HEK293 (cell line): Measurements from ENCODE around the gene IL12RB1.

Source experiments
- GLIS2 ChIP-seq: fragments of 450-650 bp; formaldehyde crosslinking; IDR thresholded peaks from 2 replicates; pipeline ENCODE4 v1.5.1; 2016; ENCODE audit warnings: missing biosample characterization, missing genetic modification characterization
- IKZF3 ChIP-seq: fragments of 450-650 bp; IDR thresholded peaks from 2 replicates; pipeline ENCODE4 v1.5.0; 2018; ENCODE audit warnings: missing biosample characterization, mild to moderate bottlenecking, missing genetic modification characterization, moderate library complexity
- MEIS1 ChIP-seq: sonication (generic); formaldehyde crosslinking; IDR thresholded peaks from 2 replicates; pipeline ENCODE4 v1.8.1; 2022; ENCODE audit warnings: missing genetic modification reagents, mild to moderate bottlenecking, borderline replicate concordance
- RBAK ChIP-seq: fragments of 450-650 bp; formaldehyde crosslinking; IDR thresholded peaks from 2 replicates; pipeline ENCODE4 v1.5.1; 2016; ENCODE audit warnings: missing biosample characterization, missing genetic modification characterization
- SETDB1 ChIP-seq: IDR thresholded peaks from one replicate; pipeline ENCODE4 v1.6.1; 2017; ENCODE audit warnings: mild to moderate bottlenecking, low read length, moderate library complexity, mixed read lengths; ENCODE audit not compliant: insufficient read length
- YY2 ChIP-seq: fragments of 450-650 bp; formaldehyde crosslinking; IDR thresholded peaks from 2 replicates; pipeline ENCODE4 v1.5.1; 2016; ENCODE audit warnings: missing biosample characterization, missing genetic modification characterization
- ZBTB21 ChIP-seq: fragments of 450-650 bp; formaldehyde crosslinking; IDR thresholded peaks from 2 replicates; pipeline ENCODE4 v1.5.1; 2017; ENCODE audit warnings: missing biosample characterization, missing genetic modification characterization
- ZFHX2 ChIP-seq: fragments of 450-650 bp; formaldehyde crosslinking; conservative IDR thresholded peaks from 2 replicates; pipeline ENCODE4 v1.5.1; 2016; ENCODE audit warnings: missing biosample characterization, missing genetic modification characterization
- ZNF10 ChIP-seq: fragments of 450-650 bp; formaldehyde crosslinking; IDR thresholded peaks from 2 replicates; pipeline ENCODE4 v1.5.1; 2017; ENCODE audit warnings: missing biosample characterization, missing genetic modification characterization
- ZNF16 ChIP-seq: fragments of 450-650 bp; formaldehyde crosslinking; IDR thresholded peaks from 2 replicates; pipeline ENCODE4 v1.5.1; 2016; ENCODE audit warnings: low read depth, missing biosample characterization, missing genetic modification characterization
- ZNF221 ChIP-seq: fragments of 450-650 bp; formaldehyde crosslinking; IDR thresholded peaks from 2 replicates; pipeline ENCODE4 v1.5.1; 2017; ENCODE audit warnings: missing biosample characterization, missing genetic modification characterization, borderline replicate concordance
- ZNF394 ChIP-seq: fragments of 450-650 bp; formaldehyde crosslinking; IDR thresholded peaks from 2 replicates; pipeline ENCODE4 v1.5.1; 2016; ENCODE audit warnings: missing biosample characterization, missing genetic modification characterization, mild to moderate bottlenecking, moderate library complexity, borderline replicate concordance
- ZNF48 ChIP-seq: fragments of 450-650 bp; formaldehyde crosslinking; IDR thresholded peaks from 2 replicates; pipeline ENCODE4 v1.5.1; 2016; ENCODE audit warnings: missing biosample characterization, missing genetic modification characterization
- ZNF514 ChIP-seq: fragments of 450-650 bp; formaldehyde crosslinking; IDR thresholded peaks from 2 replicates; pipeline ENCODE4 v1.5.1; 2016; ENCODE audit warnings: missing biosample characterization, missing genetic modification characterization
- ZNF521 ChIP-seq: fragments of 450-650 bp; formaldehyde crosslinking; IDR thresholded peaks from 2 replicates; pipeline ENCODE4 v1.5.1; 2017; ENCODE audit warnings: missing biosample characterization, mild to moderate bottlenecking, missing genetic modification characterization
- ZNF596 ChIP-seq: fragments of 450-650 bp; IDR thresholded peaks from 2 replicates; pipeline ENCODE4 v1.5.0; 2018; ENCODE audit warnings: missing biosample characterization, mild to moderate bottlenecking, missing genetic modification characterization, moderate library complexity
- ZNF670 ChIP-seq: fragments of 450-650 bp; formaldehyde crosslinking; IDR thresholded peaks from 2 replicates; pipeline ENCODE4 v1.5.1; 2016; ENCODE audit warnings: missing biosample characterization, missing genetic modification characterization, low read depth
- ZNF707 ChIP-seq: fragments of 450-650 bp; formaldehyde crosslinking; IDR thresholded peaks from 2 replicates; pipeline ENCODE4 v1.5.1; 2016; ENCODE audit warnings: missing biosample characterization, missing genetic modification characterization
- ZNF777 ChIP-seq: fragments of 450-650 bp; formaldehyde crosslinking; IDR thresholded peaks from 2 replicates; pipeline ENCODE4 v1.5.1; 2017; ENCODE audit warnings: missing biosample characterization, missing genetic modification characterization, borderline replicate concordance
- ZNF837 ChIP-seq: fragments of 450-650 bp; formaldehyde crosslinking; IDR thresholded peaks from 2 replicates; pipeline ENCODE4 v1.5.1; 2016; ENCODE audit warnings: missing biosample characterization, missing genetic modification characterization
- TF ChIP-seq, protein P1 (sequence below): fragments of 450-650 bp; formaldehyde crosslinking; IDR thresholded peaks from 2 replicates; pipeline ENCODE4 v1.5.1; 2016; ENCODE audit warnings: missing biosample characterization, missing genetic modification characterization
- TF ChIP-seq, protein P2 (sequence below): fragments of 450-650 bp; formaldehyde crosslinking; IDR thresholded peaks from 2 replicates; pipeline ENCODE4 v1.5.1; 2016; ENCODE audit warnings: missing biosample characterization, missing genetic modification characterization
- TF ChIP-seq, protein P3 (sequence below): fragments of 450-650 bp; formaldehyde crosslinking; IDR thresholded peaks from 2 replicates; pipeline ENCODE4 v1.5.1; 2016; ENCODE audit warnings: missing biosample characterization, missing genetic modification characterization
- TF ChIP-seq, protein P4 (sequence below): fragments of 450-650 bp; formaldehyde crosslinking; IDR thresholded peaks from 2 replicates; pipeline ENCODE4 v1.5.1; 2016; ENCODE audit warnings: missing biosample characterization, missing genetic modification characterization
- TF ChIP-seq, protein P5 (sequence below): fragments of 450-650 bp; formaldehyde crosslinking; IDR thresholded peaks from 2 replicates; pipeline ENCODE4 v1.5.1; 2017; ENCODE audit warnings: missing biosample characterization, missing genetic modification characterization
- TF ChIP-seq, protein P6 (sequence below): fragments of 450-650 bp; formaldehyde crosslinking; IDR thresholded peaks from 2 replicates; pipeline ENCODE4 v1.5.1; 2016; ENCODE audit warnings: missing biosample characterization, missing genetic modification characterization
- TF ChIP-seq, protein P7 (sequence below): fragments of 450-650 bp; formaldehyde crosslinking; IDR thresholded peaks from 2 replicates; pipeline ENCODE4 v1.5.1; 2016; ENCODE audit warnings: missing biosample characterization, missing genetic modification characterization

IL12RB1 gene

DNA sequence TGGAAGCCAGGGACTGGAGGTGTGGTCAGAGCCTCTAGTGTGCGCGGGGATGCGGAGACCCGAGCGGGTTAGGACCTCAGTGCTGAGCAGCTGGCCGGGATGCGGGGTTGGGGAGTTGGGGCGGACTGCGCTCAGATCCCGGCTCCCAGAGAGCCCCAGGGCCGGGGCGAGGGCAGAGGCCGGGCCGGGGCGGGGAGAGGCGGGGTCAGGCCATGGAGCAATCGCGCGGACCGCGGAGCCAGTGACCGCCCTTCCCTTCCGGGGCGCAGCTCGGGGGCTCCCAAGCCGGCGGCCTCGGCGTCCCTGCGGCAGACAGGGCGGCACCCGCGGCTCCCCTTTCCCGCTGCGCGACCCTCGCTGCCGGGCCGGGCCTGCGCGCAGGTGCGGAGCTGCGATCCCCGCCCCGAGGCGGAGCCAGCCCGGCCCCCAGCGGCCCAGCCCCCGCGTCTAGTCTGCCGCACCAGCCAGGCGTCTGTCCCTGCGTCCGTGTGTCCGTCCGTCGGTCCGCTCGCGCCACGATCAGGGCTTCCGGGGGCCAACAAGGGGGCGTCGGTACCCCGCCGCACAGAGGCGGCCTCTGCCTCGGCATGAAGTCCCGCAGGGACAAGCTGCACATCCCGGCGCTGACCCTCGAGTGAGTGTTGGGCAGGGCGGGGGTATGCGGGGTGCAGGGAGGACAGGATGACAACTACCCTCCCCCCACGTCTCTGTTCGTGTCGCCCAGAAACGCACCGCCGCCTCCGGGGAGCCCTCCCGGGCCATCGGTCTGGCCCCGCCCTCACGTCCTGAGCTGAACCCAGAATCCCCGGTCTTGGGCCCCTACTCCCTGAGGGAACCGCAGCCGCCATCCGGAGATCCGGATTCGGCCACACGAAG is 23.2 kb upstream of the IL12RB1 start (continued):
- TF ChIP-seq, protein P1, sequence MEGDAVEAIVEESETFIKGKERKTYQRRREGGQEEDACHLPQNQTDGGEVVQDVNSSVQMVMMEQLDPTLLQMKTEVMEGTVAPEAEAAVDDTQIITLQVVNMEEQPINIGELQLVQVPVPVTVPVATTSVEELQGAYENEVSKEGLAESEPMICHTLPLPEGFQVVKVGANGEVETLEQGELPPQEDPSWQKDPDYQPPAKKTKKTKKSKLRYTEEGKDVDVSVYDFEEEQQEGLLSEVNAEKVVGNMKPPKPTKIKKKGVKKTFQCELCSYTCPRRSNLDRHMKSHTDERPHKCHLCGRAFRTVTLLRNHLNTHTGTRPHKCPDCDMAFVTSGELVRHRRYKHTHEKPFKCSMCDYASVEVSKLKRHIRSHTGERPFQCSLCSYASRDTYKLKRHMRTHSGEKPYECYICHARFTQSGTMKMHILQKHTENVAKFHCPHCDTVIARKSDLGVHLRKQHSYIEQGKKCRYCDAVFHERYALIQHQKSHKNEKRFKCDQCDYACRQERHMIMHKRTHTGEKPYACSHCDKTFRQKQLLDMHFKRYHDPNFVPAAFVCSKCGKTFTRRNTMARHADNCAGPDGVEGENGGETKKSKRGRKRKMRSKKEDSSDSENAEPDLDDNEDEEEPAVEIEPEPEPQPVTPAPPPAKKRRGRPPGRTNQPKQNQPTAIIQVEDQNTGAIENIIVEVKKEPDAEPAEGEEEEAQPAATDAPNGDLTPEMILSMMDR (tag by site-specific recombination), result no peak
- no peak for TF ChIP-seq ZNF837 (tag by site-specific recombination)
- TF ChIP-seq ZNF670 (tag by site-specific recombination), result no peak
- no peak for TF ChIP-seq ZNF777 (tag by site-specific recombination)
- TF ChIP-seq ZNF10 (tag by site-specific recombination), result no peak
- no peak for TF ChIP-seq MEIS1
- TF ChIP-seq ZFHX2 (tag by site-specific recombination), result 0 out of 2 replicates have a peak, but pooled peaks have one; percentile 3
- TF ChIP-seq, protein P2, sequence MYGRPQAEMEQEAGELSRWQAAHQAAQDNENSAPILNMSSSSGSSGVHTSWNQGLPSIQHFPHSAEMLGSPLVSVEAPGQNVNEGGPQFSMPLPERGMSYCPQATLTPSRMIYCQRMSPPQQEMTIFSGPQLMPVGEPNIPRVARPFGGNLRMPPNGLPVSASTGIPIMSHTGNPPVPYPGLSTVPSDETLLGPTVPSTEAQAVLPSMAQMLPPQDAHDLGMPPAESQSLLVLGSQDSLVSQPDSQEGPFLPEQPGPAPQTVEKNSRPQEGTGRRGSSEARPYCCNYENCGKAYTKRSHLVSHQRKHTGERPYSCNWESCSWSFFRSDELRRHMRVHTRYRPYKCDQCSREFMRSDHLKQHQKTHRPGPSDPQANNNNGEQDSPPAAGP (tag by site-specific recombination), result no peak
- TF ChIP-seq, protein P3, sequence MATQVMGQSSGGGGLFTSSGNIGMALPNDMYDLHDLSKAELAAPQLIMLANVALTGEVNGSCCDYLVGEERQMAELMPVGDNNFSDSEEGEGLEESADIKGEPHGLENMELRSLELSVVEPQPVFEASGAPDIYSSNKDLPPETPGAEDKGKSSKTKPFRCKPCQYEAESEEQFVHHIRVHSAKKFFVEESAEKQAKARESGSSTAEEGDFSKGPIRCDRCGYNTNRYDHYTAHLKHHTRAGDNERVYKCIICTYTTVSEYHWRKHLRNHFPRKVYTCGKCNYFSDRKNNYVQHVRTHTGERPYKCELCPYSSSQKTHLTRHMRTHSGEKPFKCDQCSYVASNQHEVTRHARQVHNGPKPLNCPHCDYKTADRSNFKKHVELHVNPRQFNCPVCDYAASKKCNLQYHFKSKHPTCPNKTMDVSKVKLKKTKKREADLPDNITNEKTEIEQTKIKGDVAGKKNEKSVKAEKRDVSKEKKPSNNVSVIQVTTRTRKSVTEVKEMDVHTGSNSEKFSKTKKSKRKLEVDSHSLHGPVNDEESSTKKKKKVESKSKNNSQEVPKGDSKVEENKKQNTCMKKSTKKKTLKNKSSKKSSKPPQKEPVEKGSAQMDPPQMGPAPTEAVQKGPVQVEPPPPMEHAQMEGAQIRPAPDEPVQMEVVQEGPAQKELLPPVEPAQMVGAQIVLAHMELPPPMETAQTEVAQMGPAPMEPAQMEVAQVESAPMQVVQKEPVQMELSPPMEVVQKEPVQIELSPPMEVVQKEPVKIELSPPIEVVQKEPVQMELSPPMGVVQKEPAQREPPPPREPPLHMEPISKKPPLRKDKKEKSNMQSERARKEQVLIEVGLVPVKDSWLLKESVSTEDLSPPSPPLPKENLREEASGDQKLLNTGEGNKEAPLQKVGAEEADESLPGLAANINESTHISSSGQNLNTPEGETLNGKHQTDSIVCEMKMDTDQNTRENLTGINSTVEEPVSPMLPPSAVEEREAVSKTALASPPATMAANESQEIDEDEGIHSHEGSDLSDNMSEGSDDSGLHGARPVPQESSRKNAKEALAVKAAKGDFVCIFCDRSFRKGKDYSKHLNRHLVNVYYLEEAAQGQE (tag by site-specific recombination), result no peak
- no peak for TF ChIP-seq RBAK
- TF ChIP-seq YY2, result no peak
- no peak for TF ChIP-seq SETDB1
- TF ChIP-seq ZNF48 (tag by site-specific recombination), result no peak
- TF ChIP-seq, protein P4, sequence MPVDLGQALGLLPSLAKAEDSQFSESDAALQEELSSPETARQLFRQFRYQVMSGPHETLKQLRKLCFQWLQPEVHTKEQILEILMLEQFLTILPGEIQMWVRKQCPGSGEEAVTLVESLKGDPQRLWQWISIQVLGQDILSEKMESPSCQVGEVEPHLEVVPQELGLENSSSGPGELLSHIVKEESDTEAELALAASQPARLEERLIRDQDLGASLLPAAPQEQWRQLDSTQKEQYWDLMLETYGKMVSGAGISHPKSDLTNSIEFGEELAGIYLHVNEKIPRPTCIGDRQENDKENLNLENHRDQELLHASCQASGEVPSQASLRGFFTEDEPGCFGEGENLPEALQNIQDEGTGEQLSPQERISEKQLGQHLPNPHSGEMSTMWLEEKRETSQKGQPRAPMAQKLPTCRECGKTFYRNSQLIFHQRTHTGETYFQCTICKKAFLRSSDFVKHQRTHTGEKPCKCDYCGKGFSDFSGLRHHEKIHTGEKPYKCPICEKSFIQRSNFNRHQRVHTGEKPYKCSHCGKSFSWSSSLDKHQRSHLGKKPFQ (tag by site-specific recombination), result no peak
- TF ChIP-seq, protein P5, sequence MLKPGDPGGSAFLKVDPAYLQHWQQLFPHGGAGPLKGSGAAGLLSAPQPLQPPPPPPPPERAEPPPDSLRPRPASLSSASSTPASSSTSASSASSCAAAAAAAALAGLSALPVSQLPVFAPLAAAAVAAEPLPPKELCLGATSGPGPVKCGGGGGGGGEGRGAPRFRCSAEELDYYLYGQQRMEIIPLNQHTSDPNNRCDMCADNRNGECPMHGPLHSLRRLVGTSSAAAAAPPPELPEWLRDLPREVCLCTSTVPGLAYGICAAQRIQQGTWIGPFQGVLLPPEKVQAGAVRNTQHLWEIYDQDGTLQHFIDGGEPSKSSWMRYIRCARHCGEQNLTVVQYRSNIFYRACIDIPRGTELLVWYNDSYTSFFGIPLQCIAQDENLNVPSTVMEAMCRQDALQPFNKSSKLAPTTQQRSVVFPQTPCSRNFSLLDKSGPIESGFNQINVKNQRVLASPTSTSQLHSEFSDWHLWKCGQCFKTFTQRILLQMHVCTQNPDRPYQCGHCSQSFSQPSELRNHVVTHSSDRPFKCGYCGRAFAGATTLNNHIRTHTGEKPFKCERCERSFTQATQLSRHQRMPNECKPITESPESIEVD, result no peak
- TF ChIP-seq GLIS2 (tag by site-specific recombination), result 0 out of 2 replicates have a peak, but pooled peaks have one; percentile 34
- 0 out of 2 replicates have a peak, but pooled peaks have one; percentile 14 for TF ChIP-seq ZNF596
- no peak for TF ChIP-seq ZNF514 (tag by site-specific recombination)
- TF ChIP-seq, protein P6, sequence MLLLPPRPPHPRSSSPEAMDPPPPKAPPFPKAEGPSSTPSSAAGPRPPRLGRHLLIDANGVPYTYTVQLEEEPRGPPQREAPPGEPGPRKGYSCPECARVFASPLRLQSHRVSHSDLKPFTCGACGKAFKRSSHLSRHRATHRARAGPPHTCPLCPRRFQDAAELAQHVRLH (tag by site-specific recombination), result no peak
- TF ChIP-seq ZNF521 (tag by site-specific recombination), result no peak
- TF ChIP-seq ZNF394, result no peak
- no peak for TF ChIP-seq IKZF3 (tag by site-specific recombination)
- no peak for TF ChIP-seq ZNF707
- TF ChIP-seq ZBTB21 (tag by site-specific recombination), result no peak
- no peak for TF ChIP-seq ZNF221 (tag by site-specific recombination)
- TF ChIP-seq, protein P7, sequence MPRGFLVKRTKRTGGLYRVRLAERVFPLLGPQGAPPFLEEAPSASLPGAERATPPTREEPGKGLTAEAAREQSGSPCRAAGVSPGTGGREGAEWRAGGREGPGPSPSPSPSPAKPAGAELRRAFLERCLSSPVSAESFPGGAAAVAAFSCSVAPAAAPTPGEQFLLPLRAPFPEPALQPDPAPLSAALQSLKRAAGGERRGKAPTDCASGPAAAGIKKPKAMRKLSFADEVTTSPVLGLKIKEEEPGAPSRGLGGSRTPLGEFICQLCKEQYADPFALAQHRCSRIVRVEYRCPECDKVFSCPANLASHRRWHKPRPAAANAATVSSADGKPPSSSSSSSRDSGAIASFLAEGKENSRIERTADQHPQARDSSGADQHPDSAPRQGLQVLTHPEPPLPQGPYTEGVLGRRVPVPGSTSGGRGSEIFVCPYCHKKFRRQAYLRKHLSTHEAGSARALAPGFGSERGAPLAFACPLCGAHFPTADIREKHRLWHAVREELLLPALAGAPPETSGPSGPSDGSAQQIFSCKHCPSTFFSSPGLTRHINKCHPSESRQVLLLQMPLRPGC (tag by site-specific recombination), result no peak
- no peak for TF ChIP-seq ZNF16 (tag by site-specific recombination)
